HCT116 (cell line): ENCODE measurements around the gene BSND.

Source experiments
- CEBPB ChIP-seq: IDR thresholded peaks from 2 replicates; pipeline ENCODE4 v1.6.1; 2012; ENCODE audit warnings: low read depth
- CTCF ChIP-seq, 3 experiments: fragments of 200-600 bp in 1 of 3; sonication (generic) in 1 of 3; IDR thresholded peaks in 2 of 3; conservative IDR thresholded peaks in 1 of 3; 2 replicates each; pipeline ENCODE4 v1.5.1; 2012 to 2017; ENCODE audit warnings: low read depth in 2 of 3, low read length in 2 of 3, antibody characterized with exemption in 1 of 3, borderline replicate concordance in 1 of 3, control low read depth in 1 of 3, mild to moderate bottlenecking in 1 of 3, mixed read lengths in 1 of 3, mixed run types in 1 of 3, moderate library complexity in 1 of 3; ENCODE audit not compliant: insufficient read depth in 1 of 3
- POLR2A ChIP-seq: IDR thresholded peaks from 2 replicates; pipeline ENCODE4 v1.7.0; 2011; ENCODE audit warnings: borderline replicate concordance; ENCODE audit not compliant: insufficient read depth, insufficient read length; ENCODE audit errors: extremely low read depth
- TCF7L2 ChIP-seq: IDR thresholded peaks from 2 replicates; pipeline ENCODE4 v1.7.0; 2011; ENCODE audit warnings: borderline replicate concordance, inconsistent platforms; ENCODE audit not compliant: insufficient read depth, insufficient read length; ENCODE audit errors: extremely low read depth

DNA sequence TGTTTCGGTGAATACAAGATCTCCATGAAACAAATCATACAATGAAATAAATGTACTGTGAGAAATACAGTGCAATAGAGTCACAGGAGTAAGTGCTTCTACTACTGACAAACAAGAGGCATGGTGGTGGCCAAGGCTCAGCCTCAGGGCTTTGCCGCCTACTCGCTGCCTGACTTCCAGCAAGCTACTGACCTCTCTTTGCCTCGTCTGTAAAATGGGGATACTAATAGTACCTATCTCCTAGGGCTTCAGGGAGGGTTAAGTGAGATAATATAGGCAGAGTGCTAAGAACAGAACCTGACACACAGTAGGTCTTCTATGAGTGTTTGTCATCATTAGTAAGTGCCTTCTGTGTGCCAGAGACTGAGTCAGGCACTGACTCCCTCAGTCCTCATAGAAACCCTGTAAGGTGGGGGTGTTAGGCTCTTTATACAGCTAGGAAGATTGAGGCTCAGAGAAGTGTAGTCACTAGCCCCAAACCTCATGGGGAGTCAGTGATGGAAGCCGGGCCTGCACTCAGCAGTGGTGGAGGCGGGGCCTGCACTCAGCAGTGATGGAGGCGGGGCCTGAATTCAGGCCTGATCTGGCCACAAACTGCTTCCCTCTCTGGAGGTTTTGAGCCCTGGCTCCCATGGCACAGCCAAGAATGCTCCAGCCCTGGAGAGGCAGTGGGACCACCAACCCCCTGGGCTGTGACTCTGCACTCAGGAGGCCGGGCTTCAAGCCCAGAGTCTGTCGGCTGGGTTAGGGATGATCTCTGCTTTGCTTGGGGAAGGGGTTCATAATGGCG is 6.8 kb downstream of the BSND start:
- no peak for TF ChIP-seq POLR2A
- TF ChIP-seq CEBPB: no peak
- TF ChIP-seq CTCF (IDR thresholded peaks at IDR 0.05 in 2 of 3, conservative IDR thresholded peaks at IDR 0.05 in 1 of 3; ENCODE audit: borderline replicate concordance in 1 of 3, insufficient read depth in 1 of 3, low read depth in 2 of 3, low read length in 2 of 3): no peak
- TF ChIP-seq TCF7L2: no peak
